ENCODE measurements around the gene CLOCK. TPM values are rescaled to one million over a fixed set of nuclear protein-coding genes. Genes with fewer than 3 reads are reported as not detected.

CLOCK gene
- total and polyA plus RNA-seq, 12 donors: 6.9 to 37.0 (median 27.9) TPM

GRCh38 chr4:55458611-55459010 lies 88.1 kb downstream of the CLOCK start:
- intact Hi-C loops (cut with DNase I): no loop called here
- Histone ChIP-seq H3K36me3 (replicated peaks in 1 of 2) (no peaks in the 10 kb centered on the region), H3K9me3 (replicated peaks in 1 of 3) (no peaks in the 10 kb centered on the region), H3K27me3 (no peaks in the 10 kb centered on the region), H3K27ac (no peak overlapping the region), H3K4me3 (no peak overlapping the region), H3K4me1 (replicated peaks in 1 of 2) (peaks cover 0 to 5% of the 10 kb centered on the region in 2 donors)
- TF ChIP-seq POLR2A (IDR thresholded peaks at IDR 0.05): no peak
- TF ChIP-seq, protein P1, sequence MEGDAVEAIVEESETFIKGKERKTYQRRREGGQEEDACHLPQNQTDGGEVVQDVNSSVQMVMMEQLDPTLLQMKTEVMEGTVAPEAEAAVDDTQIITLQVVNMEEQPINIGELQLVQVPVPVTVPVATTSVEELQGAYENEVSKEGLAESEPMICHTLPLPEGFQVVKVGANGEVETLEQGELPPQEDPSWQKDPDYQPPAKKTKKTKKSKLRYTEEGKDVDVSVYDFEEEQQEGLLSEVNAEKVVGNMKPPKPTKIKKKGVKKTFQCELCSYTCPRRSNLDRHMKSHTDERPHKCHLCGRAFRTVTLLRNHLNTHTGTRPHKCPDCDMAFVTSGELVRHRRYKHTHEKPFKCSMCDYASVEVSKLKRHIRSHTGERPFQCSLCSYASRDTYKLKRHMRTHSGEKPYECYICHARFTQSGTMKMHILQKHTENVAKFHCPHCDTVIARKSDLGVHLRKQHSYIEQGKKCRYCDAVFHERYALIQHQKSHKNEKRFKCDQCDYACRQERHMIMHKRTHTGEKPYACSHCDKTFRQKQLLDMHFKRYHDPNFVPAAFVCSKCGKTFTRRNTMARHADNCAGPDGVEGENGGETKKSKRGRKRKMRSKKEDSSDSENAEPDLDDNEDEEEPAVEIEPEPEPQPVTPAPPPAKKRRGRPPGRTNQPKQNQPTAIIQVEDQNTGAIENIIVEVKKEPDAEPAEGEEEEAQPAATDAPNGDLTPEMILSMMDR (IDR thresholded peaks at IDR 0.05): no peak
- 73 to 83% (median 76%) methylated on average over 2 of the region's 2 CpGs for WGBS, 4 donors
- no peak for DNase-seq

DNA sequence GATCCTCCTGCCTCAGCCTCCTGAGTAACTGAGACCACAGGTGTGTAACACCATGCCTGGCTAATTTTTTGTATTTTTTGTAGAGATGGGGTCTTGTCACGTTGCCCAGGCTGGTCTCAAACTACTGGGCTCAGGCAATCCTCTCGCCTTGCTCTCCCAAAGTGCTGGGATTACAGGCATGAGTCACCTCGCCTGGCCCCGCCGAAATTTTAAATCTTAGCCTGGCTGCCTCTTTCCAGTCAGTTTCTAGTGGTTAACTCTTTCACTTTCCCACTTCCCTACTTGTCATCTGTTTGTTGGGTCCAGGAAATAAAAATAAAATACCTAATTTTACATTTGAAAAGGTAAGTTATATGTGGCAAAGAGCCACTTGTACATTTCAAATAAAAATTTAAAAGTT lies 88.5 kb downstream of the CLOCK start:
- Histone ChIP-seq H3K4me1 (replicated peaks in 1 of 2) (peaks cover 0 to 5% of the 10 kb centered on the region in 2 donors), H3K27me3 (no peaks in the 10 kb centered on the region), H3K4me3 (no peak overlapping the region), H3K27ac (no peak overlapping the region), H3K9me3 (replicated peaks in 1 of 3) (no peaks in the 10 kb centered on the region), H3K36me3 (replicated peaks in 1 of 2) (no peaks in the 10 kb centered on the region)
- intact Hi-C loops (cut with DNase I): no loop called here
- no peak for TF ChIP-seq POLR2A (IDR thresholded peaks at IDR 0.05)
- TF ChIP-seq, protein P1 (IDR thresholded peaks at IDR 0.05): no peak
- WGBS, 4 donors: 56 to 69% (median 66%) methylated on average over 5 of the region's 5 CpGs
- peak in 3 of 7 donors; percentile 25 to 36 (median 26) for DNase-seq

GRCh38 chr4:55450566-55450965 lies 96.1 kb downstream of the CLOCK start:
- WGBS, 4 donors: 76 to 94% (median 89%) methylated on average over 6 to 8 of the region's 8 CpGs
- no peak for DNase-seq
- H3K4me3 ChIP-seq: no peak overlapping the region
- peaks cover 0 to 7% of the 10 kb centered on the region in 2 donors for H3K4me1 ChIP-seq (replicated peaks in 1 of 2)
- no peaks in the 10 kb centered on the region for H3K9me3 ChIP-seq (replicated peaks in 1 of 3)
- H3K27ac ChIP-seq: no peak overlapping the region
- H3K27me3 ChIP-seq: no peaks in the 10 kb centered on the region
- peaks cover 0 to 28% of the 10 kb centered on the region in 2 donors for H3K36me3 ChIP-seq (replicated peaks in 1 of 2)
- intact Hi-C loops (cut with DNase I): no loop called here
- TF ChIP-seq, protein P1 (IDR thresholded peaks at IDR 0.05): no peak
- no peak for TF ChIP-seq POLR2A (IDR thresholded peaks at IDR 0.05)

- WGBS, 4 donors: 75 to 84% (median 81%) methylated on average over 1 of the region's 1 CpG
- peaks cover 0 to 28% of the 10 kb centered on the region in 2 donors for H3K36me3 ChIP-seq (replicated peaks in 1 of 2)
- H3K27me3 ChIP-seq: no peaks in the 10 kb centered on the region
- no peaks in the 10 kb centered on the region for H3K9me3 ChIP-seq (replicated peaks in 1 of 3)
- no peak overlapping the region for H3K4me3 ChIP-seq
- intact Hi-C loops (cut with DNase I): loop anchor here in 1 of 2 donors (5.0 kb wide), 1 partner anchor 99 kb away; the partner anchor contains the start of gene CLOCK
- no peak overlapping the region for H3K27ac ChIP-seq
- H3K4me1 ChIP-seq (replicated peaks in 1 of 2): peaks cover 0 to 6% of the 10 kb centered on the region in 2 donors
- DNase-seq: no peak
- TF ChIP-seq, protein P1 (IDR thresholded peaks at IDR 0.05): no peak
- TF ChIP-seq POLR2A (IDR thresholded peaks at IDR 0.05): no peak
Measured at GRCh38 chr4:55447831-55448230, 98.9 kb downstream of the CLOCK start.

Measured in adrenal gland (tissue), 12 donors.